GM12878 (cell line): ENCODE data around the gene CEBPG.

Experiments
- CREB1 ChIP-seq: IDR thresholded peaks from 2 replicates; pipeline ENCODE4 v1.6.1; 2012; ENCODE audit warnings: low read depth, mild to moderate bottlenecking, inconsistent platforms
- DPF2 ChIP-seq: fragments of 450-650 bp; IDR thresholded peaks from 2 replicates; pipeline ENCODE4 v1.6.1; 2017; ENCODE audit warnings: mild to moderate bottlenecking
- MLLT1 ChIP-seq: fragments of 450-650 bp; IDR thresholded peaks from 2 replicates; pipeline ENCODE4 v1.6.1; 2016; ENCODE audit warnings: mild to moderate bottlenecking
- RAD21 ChIP-seq: IDR thresholded peaks from 2 replicates; pipeline ENCODE4 v1.6.1; 2011; ENCODE audit warnings: mild to moderate bottlenecking, low read depth, low read length, moderate library complexity; ENCODE audit not compliant: insufficient read depth
- USF1 ChIP-seq: IDR thresholded peaks from 2 replicates; pipeline ENCODE4 v1.6.1; 2011; ENCODE audit warnings: borderline replicate concordance, low read depth, mild to moderate bottlenecking, moderate library complexity, mixed read lengths, low read length; ENCODE audit not compliant: insufficient read depth; ENCODE audit errors: extremely low read length
- ZZZ3 ChIP-seq: IDR thresholded peaks from 2 replicates; pipeline ENCODE4 v1.6.1; 2011; ENCODE audit warnings: low read depth; ENCODE audit not compliant: control insufficient read depth, insufficient read length

DNA sequence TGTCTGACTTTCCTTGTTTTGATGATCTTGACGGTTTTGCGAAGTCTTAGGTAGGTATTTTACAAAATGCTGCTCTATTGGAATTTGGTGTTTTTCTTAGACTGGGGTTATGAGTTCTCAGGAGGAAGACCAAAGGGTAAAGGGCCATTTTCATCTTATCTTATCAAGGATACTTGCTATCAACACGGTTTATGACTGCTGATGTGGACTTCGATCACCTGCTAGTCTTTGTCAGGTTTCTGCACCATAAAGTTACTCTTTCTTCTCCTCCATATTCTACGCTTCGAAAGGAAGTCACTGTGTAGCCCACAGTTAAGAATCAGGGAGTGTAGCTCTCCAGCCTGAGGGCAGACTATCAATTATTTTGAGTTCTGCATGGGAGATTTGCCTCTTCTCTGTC is 7.4 kb upstream of the CEBPG start:
- TF ChIP-seq DPF2: no peak
- TF ChIP-seq RAD21: no peak
- TF ChIP-seq CREB1: no peak
- TF ChIP-seq USF1: no peak
- TF ChIP-seq ZZZ3: no peak
- no peak for TF ChIP-seq MLLT1
